IPS-18c (cell line): ENCODE results near the gene MTHFD2L.
"Not testable (repeated sequence)": the region's sequence is repeated elsewhere in the genome, so short reads cannot be mapped to it uniquely, and the experiment has no call there.

Source experiments
- H3K4me3 ChIP-seq: 2 replicates; pipeline ENCODE4 v1.7.0; 2013; ENCODE audit warnings: low read depth, mild to moderate bottlenecking, low read length, moderate library complexity; ENCODE audit not compliant: insufficient read depth
- H3K9me3 ChIP-seq: one replicate; pipeline ENCODE4 v1.6.1; 2013; ENCODE audit warnings: mild to moderate bottlenecking, low read length, moderate library complexity; ENCODE audit not compliant: control insufficient read depth, insufficient read depth

MTHFD2L gene

DNA sequence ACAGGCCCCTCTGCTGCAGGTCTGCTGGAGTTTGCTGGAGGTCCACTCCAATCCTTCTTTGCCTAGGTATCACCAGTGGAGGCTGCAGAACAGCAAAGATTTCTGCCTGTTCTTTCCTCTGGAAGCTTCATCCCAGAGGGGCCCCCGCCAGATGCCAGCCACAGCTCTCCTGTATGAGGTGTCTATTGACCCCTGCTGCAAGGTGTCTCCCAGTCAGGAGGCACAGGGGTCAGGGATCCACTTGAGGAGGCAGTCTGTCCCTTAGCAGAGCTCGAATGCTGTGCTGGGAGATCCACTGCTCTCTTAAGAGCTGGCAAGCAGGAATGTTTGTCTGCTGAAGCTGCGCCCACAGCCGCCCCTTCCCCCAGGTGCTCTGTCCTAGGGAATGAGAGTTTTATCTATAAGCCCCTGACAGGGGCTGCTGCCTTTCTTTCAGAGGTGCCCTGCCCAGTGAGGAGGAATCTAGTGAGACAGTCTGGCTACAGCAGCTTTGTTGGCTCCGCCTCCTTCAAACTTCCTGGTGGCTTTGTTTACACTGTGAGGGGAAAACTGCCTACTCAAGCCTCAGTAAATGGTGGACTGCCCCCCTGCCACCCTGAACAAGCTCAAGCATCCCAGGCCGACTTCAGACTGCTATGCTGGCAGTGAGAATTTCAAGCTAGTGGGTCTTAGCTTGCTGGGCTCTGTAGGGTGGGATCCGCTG lies 56.7 kb downstream of the MTHFD2L start:
- not testable (repeated sequence) for H3K4me3 ChIP-seq, H3K9me3 ChIP-seq

DNA sequence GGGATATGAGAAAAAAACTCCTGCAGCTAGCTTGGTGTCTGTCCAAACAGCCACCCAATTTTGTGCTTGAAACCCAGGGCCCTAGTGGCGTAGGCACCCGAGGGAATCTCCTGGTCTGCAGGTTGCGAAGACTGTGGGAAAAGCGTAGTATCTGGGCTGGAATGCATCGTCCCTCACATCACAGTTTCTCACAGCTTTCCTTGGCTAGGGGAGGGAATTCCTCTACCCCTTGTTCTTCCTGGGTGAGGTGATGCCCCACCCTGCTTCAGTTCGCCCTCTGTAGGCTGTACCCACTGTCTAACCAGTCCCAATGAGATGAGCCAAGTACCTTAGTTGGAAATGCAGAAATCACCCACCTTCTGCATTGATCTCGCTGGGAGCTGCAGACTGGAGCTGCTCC lies 57.3 kb downstream of the MTHFD2L start:
- not testable (repeated sequence) for H3K4me3 ChIP-seq, H3K9me3 ChIP-seq

DNA sequence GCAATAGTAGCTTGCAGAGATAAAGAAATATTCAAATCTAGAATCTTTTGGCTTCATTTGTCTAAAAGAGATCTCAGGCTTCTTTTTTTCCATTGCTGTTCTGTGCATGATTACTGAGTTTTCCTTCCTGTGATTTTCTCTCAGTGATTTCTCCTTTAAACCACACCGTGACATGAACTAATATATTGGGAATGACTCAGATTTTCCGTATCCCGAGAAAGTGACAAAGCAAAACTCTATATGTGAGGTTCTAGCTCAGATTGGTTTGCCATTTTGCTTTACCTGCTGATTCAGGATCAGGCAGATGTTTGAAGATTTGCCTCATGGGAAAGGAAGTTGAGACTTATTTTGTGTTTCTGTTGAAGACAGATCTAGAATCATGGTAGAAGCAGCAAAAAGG lies 59.4 kb downstream of the MTHFD2L start:
- no peaks in the 10 kb centered on the region for H3K9me3 ChIP-seq
- no peak overlapping the region for H3K4me3 ChIP-seq

DNA sequence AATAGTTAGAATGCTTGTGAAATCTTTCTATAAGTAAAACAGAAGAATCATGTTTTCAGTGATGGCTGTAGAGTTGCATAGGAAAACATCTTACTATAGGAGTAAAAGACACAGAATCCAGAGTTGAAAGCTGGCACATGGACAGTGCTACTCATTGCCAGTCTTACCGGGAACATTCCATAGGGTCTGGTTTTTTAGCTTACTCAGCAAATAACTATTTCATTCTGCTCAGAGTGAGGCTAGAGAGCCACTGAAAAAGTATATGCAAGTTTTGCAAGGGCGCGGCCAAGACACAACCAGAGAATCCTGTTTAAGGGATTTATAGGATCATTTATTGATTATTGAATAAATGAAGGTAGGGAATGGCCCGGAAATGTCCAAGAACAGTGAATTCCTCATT lies 60.3 kb downstream of the MTHFD2L start:
- H3K4me3 ChIP-seq: no peak overlapping the region
- no peaks in the 10 kb centered on the region for H3K9me3 ChIP-seq

DNA sequence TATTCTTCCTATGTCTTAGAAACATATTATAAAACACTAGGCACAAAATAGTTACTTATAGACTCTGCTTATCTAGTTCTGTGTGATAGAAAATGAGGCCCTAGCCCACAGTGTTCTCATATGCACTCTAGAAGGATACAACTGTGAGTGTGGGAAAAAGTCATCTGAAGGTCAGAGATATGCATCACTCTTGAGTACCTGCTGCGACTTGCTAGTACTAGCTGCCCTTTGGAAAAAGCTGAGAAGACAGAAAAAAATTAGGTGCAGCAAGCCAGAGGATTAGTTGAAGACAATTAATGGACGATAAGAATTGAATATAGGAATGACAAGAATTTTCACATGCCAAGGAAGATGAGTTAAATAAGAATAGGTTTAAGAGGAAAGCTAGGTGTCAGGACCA lies 61.3 kb downstream of the MTHFD2L start:
- H3K9me3 ChIP-seq: no peaks in the 10 kb centered on the region
- no peak overlapping the region for H3K4me3 ChIP-seq

DNA sequence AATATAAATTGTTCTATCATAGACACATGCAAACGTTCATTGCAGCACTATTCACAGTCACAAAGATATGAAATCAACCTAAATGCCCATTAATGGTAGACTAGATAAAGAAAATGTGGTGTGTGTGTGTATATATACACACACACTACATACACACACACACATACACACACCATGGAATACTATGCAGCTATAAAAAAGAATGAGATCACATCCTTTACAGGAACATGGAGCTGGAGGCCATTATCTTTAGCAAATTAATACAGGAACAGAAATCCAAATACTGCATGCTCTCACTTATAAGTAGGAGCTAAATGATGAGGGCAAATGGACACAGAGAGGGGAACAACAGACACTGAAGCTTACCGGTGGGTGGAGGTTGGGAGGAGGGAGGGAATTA lies 65.2 kb downstream of the MTHFD2L start:
- Histone ChIP-seq H3K9me3 (no peaks in the 10 kb centered on the region), H3K4me3 (no peak overlapping the region)

DNA sequence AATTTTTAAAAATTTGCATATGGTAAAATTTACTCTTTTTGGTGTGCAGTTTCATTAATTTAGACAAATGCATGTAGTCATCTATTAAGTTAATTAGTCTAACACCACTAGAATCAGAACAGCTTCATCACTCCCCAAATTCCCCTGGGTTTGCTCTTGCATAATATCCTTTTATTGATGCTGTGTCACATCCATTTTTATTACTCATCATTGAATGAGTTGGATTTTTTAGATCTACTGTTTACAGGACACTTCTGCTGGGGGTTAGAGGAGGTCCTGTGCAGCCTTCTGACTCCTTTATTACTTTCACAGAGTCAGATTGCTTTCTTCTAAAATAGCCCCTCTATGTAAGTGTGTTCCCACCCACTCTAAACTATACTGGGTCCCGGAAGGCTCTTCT lies 65.9 kb downstream of the MTHFD2L start:
- no peak overlapping the region for H3K4me3 ChIP-seq
- H3K9me3 ChIP-seq: no peaks in the 10 kb centered on the region

DNA sequence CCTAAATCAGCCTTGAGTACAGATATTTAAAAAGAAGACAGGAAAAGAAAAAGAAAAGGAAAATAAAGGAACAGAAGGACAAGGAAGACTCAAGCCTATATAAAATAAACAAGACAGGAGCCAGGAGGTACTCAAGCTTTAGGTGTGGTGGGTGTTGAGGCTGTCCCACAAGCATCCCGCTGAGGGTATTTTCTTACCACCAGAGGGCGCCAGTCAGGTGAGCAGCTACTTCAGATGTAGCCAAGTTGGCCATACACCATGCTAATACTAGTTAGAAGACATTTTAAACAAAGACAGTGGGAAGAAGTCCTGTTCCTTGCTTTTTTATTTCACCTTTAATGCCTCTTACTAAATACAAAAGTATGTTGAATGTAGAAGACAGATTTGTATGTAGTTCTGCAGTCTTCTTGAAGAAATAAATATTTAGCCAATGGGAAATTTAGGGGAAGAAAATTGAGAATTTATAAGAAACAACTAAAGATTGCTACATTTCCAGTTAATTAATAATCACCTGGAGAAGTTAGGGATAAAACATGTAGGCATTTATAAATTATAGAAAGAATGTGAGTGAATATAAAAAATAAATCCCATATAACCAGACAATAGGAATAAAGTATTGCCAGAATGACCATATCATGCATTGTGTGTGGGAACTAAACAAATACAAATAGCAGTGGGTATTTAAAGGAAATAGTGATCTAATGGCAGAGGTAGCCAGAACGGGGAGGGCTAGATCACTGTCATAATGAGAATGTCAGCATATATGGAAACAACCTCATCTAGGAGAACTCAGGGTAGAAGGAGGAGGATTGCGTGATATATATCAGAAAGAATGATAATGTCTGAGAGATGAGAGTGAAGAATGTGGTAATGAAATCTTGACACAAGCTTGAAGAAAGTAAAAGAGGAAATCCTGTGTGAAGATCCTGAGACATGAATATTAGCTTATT lies 71.0 kb downstream of the MTHFD2L start:
- H3K9me3 ChIP-seq: no peaks in the 10 kb centered on the region
- no peak overlapping the region for H3K4me3 ChIP-seq

DNA sequence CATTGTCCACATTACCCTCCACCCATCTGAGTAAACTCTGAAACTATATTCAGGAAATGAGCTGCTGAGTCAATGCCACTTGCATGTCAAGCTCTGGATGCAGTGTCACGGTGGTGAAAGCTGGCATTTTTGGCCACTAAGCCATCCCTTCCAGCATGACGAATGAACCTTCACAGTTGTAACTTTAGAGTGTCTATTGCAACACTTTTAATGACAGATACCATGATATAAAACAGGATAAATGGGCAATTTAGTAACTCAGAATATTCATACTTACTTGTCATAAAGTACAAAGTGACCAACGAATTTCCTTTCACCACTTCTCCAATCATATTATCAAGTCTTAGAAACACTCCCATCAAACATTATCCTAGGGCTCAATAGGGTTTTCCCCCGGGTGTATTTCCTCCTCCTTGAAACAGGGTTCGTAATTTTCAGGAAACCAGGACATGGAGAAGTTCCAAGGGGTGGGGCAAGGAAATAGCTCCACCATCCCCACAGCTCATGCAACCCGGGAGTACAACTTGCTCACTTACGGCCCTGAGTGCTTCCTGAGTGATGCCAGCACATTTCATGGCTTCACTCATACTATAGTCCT lies 73.1 kb downstream of the MTHFD2L start:
- Histone ChIP-seq H3K4me3 (no peak overlapping the region), H3K9me3 (no peaks in the 10 kb centered on the region)

DNA sequence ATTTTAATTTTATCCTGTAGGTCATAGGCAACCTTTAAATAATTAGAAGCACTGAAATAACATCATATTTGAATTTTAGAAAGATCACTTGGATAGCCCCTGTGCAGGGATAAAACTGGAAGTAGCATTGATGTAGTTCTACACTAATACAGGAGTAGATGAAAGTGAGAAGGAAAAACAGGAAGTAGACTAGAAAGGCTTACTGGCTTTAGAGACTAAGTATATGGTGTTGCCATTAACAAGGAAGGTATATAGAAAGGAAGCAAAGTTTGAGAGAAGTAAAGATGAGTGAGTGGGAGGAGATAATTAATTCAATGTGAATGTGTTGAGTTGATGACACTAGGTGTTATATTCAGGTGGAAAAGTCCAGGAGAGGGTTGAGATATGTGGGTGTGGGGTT lies 77.2 kb downstream of the MTHFD2L start:
- H3K9me3 ChIP-seq: no peaks in the 10 kb centered on the region
- H3K4me3 ChIP-seq: no peak overlapping the region

DNA sequence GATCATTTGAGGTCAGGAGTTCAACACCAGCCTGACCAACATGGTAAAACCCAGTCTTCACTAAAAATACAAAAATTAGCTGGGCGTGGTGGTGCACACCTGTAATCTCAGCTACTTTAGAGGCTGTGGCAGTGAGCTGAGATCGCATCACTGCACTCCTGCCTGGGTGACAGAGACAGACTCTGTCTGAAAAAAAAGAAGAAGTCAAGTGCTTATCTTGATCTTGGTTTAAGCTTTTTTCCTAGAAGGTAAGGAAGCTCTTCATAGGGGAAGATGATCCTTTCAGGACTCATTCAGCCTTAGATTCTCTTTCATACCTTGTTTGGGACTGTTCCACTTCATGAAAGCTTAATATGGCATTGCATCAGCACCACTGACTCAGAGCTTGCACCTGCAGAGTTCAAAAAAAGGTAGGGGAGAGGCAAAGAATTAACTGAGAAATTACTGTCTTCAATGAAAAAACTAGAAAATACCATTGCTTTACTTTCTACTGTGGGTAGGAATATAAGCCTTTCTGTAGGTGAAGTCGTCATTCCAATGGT lies 79.6 kb downstream of the MTHFD2L start:
- no peaks in the 10 kb centered on the region for H3K9me3 ChIP-seq
- no peak overlapping the region for H3K4me3 ChIP-seq

DNA sequence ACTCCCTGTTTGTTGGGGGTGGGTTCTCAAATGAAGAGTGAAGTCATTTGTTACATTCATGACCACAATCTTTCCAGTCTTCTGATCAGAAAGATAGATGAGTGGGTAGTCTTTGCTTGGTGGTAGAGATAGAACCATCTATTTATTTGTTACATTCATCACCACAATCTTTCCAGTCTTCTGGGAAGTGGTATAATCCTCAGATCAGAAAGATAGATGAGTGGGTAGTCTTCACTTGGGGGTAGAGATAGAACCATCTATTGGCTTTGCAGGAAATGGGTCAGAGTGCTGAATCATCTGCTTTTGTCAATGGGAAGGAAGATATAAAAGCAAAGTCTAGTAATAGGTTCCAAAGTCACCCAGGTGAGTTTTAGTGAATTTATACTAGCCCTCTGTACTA lies 86.1 kb downstream of the MTHFD2L start:
- no peak overlapping the region for H3K4me3 ChIP-seq
- H3K9me3 ChIP-seq: no peaks in the 10 kb centered on the region

DNA sequence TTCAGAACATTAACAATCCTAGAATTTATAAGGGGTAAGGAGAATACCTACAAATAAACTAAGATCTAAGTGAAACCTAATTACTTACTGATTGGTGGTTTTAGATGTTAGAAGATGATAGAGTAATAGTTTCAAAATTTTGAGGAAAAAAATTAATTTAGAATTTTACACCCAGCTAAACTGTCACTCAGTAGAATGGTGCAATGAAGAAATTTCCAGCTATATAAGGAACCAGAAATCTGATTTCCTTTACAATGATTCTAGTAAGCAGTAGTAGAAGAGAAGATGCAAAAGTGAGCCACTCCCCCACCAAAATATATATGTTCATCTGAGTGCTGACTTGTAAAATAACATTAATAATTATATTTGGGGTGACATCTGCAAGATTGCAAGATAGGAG lies 95.0 kb downstream of the MTHFD2L start:
- Histone ChIP-seq H3K9me3 (peaks cover 3% of the 10 kb centered on the region), H3K4me3 (no peak overlapping the region)

DNA sequence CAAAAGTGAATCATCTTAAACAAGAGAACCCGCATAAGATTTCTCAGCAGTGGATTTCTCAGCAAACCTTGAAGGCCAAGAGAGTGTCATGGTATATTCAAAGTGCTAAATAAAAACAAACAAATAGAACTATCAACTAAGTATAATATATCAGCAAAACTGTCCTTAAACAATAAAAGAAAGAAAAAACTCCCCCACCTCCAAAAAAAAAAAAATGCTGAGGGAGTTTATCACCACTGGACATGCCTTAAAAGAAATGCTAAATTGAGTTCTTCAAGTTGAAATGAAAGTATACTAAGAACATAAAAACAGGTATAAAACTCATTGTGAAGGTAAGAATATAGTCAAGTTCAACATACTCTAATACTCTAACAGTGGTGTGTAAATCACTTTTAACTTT lies 96.5 kb downstream of the MTHFD2L start:
- Histone ChIP-seq H3K4me3 (no peak overlapping the region), H3K9me3 (peaks cover 3% of the 10 kb centered on the region)

DNA sequence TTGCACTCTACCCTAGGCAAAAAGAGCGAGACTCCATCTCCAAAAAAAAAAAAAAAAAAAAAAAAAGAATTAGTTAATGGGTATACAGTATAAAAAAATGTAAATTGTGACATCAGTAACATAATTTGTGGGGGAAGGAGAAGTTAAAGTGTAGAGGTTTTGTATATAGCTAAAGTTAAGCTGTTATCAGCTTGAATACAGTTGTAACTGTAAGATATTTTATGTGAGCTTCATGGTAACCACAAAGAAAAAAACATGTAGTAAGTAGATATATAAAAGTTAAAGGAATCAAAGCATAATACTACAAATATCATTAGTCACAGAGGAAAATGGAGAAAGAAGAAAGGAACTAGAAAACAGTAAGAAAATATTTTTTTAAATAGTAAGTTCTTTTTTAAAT lies 97.2 kb downstream of the MTHFD2L start:
- no peak overlapping the region for H3K4me3 ChIP-seq
- H3K9me3 ChIP-seq: peaks cover 3% of the 10 kb centered on the region

DNA sequence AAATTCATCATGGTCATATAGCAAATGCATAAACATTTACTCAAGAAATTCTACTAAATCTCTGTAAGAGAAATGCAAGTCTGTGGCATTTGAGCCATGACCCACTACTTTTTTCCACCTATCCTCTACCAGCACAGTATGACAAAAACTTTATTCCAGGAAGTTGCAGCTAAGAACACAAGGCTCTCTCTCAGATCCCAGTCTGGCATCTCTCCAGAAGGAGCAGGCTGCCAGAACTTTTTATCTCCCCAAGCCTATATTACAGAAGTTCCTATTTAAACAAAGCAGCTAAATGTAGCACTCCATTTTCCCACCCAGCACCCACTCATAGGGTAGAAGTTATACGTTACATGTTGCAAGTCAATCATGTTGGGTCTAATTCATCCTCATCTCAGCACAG lies 101.0 kb downstream of the MTHFD2L start:
- H3K9me3 ChIP-seq: no peaks in the 10 kb centered on the region
- no peak overlapping the region for H3K4me3 ChIP-seq

DNA sequence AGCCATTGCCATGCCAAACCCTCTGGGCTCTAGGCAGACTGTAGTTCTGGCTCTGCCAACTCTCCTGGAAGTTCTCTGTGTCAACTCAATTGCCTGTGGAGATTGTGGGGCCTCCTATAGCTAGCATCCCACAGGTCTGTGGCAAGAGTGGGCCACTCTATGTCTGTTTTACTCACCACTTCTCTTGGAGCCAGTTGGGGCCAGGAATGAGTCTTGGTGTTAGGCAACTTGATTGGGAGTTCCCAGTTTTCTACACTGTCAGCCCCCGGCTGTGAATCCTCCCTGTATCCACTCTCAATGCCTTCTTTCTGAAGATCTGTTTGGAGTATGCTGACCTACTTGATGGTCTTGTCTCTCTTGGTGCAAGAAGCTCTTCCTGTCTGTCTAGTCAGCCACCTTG lies 102.1 kb downstream of the MTHFD2L start:
- Histone ChIP-seq H3K4me3 (no peak overlapping the region), H3K9me3 (no peaks in the 10 kb centered on the region)

DNA sequence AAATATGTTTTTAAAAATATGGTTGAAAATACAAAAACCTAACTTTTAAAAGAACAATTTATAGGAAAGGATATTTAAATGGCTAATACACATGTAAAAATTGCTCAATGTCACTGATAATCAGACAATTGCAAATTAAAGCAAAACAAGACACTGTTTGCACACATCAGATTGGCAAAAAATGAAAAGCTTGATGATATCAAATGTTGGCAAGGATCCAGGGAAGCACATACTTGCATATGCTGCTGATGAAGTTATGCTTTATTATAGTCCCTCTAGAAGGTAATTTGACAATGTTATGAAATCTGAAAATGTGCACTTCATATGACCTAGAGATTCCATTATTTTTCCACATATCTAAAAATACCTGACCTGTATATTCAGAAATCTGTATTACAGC lies 104.6 kb downstream of the MTHFD2L start:
- no peaks in the 10 kb centered on the region for H3K9me3 ChIP-seq
- H3K4me3 ChIP-seq: no peak overlapping the region
